ENCODE measurements around the gene PPP1R1A. TPM values are rescaled to one million over a fixed set of nuclear protein-coding genes. Genes with fewer than 3 reads are reported as not detected.

The PPP1R1A gene
- total and polyA plus RNA-seq, 2 donors (not counting 1 experiment from before 2014, with no cell fraction given), result not detected

GRCh38 chr12:54583726-54584125 lies 4.7 kb downstream of the PPP1R1A start:
- Mint-ChIP-seq H3K4me3 (no peak overlapping the region), H3K27me3 (peaks cover 42% of the 10 kb centered on the region), H3K27ac (no peak overlapping the region), H3K4me1 (peaks cover 7% of the 10 kb centered on the region), H3K9me3 (ENCODE audit: insufficient read depth) (no peaks in the 10 kb centered on the region)
- ChIA-PET POLR2A (no interaction called here), CTCF (interaction anchor here (1.6 to 1.8 kb wide), 2 partner anchors 10 to 13 kb away, joined by 3 to 8 read pairs; no protein-coding TSS in a partner anchor)
- Histone ChIP-seq H2AFZ (ENCODE audit: insufficient read depth, low read depth, low read length, poor library complexity, severe bottlenecking) (no peak overlapping the region), H4K20me1 (ENCODE audit: control insufficient read depth, insufficient read depth, low read length, poor library complexity, severe bottlenecking) (no peaks in the 10 kb centered on the region), H3K9me3 (ENCODE audit: control extremely low read depth in 1 of 3, control insufficient read depth in 2 of 3, insufficient read depth in 1 of 3, low read length in 2 of 3) (no peaks in the 10 kb centered on the region), H3K36me3 (replicated peaks in 1 of 2; ENCODE audit: control extremely low read depth in 1 of 2, control insufficient read depth in 1 of 2, extremely low read depth in 1 of 2, insufficient read depth in 2 of 2, low read length in 1 of 2) (no peaks in the 10 kb centered on the region), H3K79me2 (ENCODE audit: control insufficient read depth, insufficient read depth, low read length) (no peaks in the 10 kb centered on the region), H3K4me2 (replicated peaks; ENCODE audit: low read depth, low read length, poor library complexity, severe bottlenecking) (no peak overlapping the region), H3K27ac (ENCODE audit: low read length in 2 of 2) (no peak overlapping the region), H3K4me3 (ENCODE audit: control extremely low read depth in 1 of 5, extremely low read depth in 1 of 5, insufficient read depth in 1 of 5, low read depth in 2 of 5, low read length in 4 of 5) (no peak overlapping the region), H3K4me1 (ENCODE audit: control insufficient read depth in 2 of 2, insufficient read depth in 2 of 2, low read length in 2 of 2) (peaks cover 6 to 10% of the 10 kb centered on the region in 2 donors), H3K9ac (ENCODE audit: low read length) (no peak overlapping the region), H3K27me3 (replicated peaks in 1 of 4; ENCODE audit: control extremely low read depth in 1 of 4, control insufficient read depth in 3 of 4, insufficient read depth in 4 of 4, low read length in 3 of 4) (peaks cover 0 to 30% (median 7%) of the 10 kb centered on the region in 4 experiments)
- 95% methylated on average over 2 of the region's 4 CpGs for WGBS (ENCODE audit: insufficient coverage)
- intact Hi-C loops (cut with micrococcal nuclease), result no loop called here
- TF ChIP-seq EZH2 (IDR thresholded peaks at IDR 0.05; ENCODE audit: borderline replicate concordance, insufficient read depth, low read depth, low read length, poor library complexity, severe bottlenecking) (no peak), CTCF (IDR thresholded peaks at IDR 0.05) (no peak)
- ATAC-seq (ENCODE audit: low read depth) (no peak), DNase-seq (no peak)

- H2AFZ ChIP-seq (ENCODE audit: insufficient read depth, low read depth, low read length, poor library complexity, severe bottlenecking), result no peak overlapping the region
- H3K4me1 ChIP-seq (ENCODE audit: control insufficient read depth in 2 of 2, insufficient read depth in 2 of 2, low read length in 2 of 2), result peaks cover 0 to 5% of the 10 kb centered on the region in 2 donors
- Mint-ChIP-seq H3K4me1 (peaks cover 6% of the 10 kb centered on the region), H3K9me3 (ENCODE audit: insufficient read depth) (no peaks in the 10 kb centered on the region), H3K4me3 (no peak overlapping the region), H3K27me3 (peaks cover 25% of the 10 kb centered on the region), H3K27ac (no peak overlapping the region)
- no peak overlapping the region for H3K9ac ChIP-seq (ENCODE audit: low read length)
- H3K4me2 ChIP-seq (replicated peaks; ENCODE audit: low read depth, low read length, poor library complexity, severe bottlenecking), result no peak overlapping the region
- no peak for DNase-seq
- intact Hi-C loops (cut with micrococcal nuclease), result no loop called here
- H3K4me3 ChIP-seq (ENCODE audit: control extremely low read depth in 1 of 5, extremely low read depth in 1 of 5, insufficient read depth in 1 of 5, low read depth in 2 of 5, low read length in 4 of 5), result no peak overlapping the region
- H3K9me3 ChIP-seq (ENCODE audit: control extremely low read depth in 1 of 3, control insufficient read depth in 2 of 3, insufficient read depth in 1 of 3, low read length in 2 of 3), result no peaks in the 10 kb centered on the region
- no CpG with 5 or more reads among the region's 6 CpGs for WGBS (ENCODE audit: insufficient coverage)
- TF ChIP-seq CTCF (IDR thresholded peaks at IDR 0.05), result no peak
- TF ChIP-seq EZH2 (IDR thresholded peaks at IDR 0.05; ENCODE audit: borderline replicate concordance, insufficient read depth, low read depth, low read length, poor library complexity, severe bottlenecking), result no peak
- POLR2A ChIA-PET, result no interaction called here
- no peaks in the 10 kb centered on the region for H3K36me3 ChIP-seq (replicated peaks in 1 of 2; ENCODE audit: control extremely low read depth in 1 of 2, control insufficient read depth in 1 of 2, extremely low read depth in 1 of 2, insufficient read depth in 2 of 2, low read length in 1 of 2)
- no peak overlapping the region for H3K27ac ChIP-seq (ENCODE audit: low read length in 2 of 2)
- H3K27me3 ChIP-seq (replicated peaks in 1 of 4; ENCODE audit: control extremely low read depth in 1 of 4, control insufficient read depth in 3 of 4, insufficient read depth in 4 of 4, low read length in 3 of 4), result peaks cover 0 to 11% (median 0%) of the 10 kb centered on the region in 4 experiments
- ATAC-seq (ENCODE audit: low read depth), result no peak
- CTCF ChIA-PET, result interaction anchor here (2.9 kb wide), 1 partner anchor 15 kb away, joined by 17 read pairs; no protein-coding TSS in a partner anchor
- no peaks in the 10 kb centered on the region for H4K20me1 ChIP-seq (ENCODE audit: control insufficient read depth, insufficient read depth, low read length, poor library complexity, severe bottlenecking)
- no peaks in the 10 kb centered on the region for H3K79me2 ChIP-seq (ENCODE audit: control insufficient read depth, insufficient read depth, low read length)
These were observed 7.0 kb downstream of the PPP1R1A start for GRCh38 chr12:54581412-54581811.

Data from B cell (primary cell).